IgD-negative memory B cell (primary cell): ENCODE data around the gene HK2. TPM values are rescaled to one million over a fixed set of nuclear protein-coding genes. Genes with fewer than 3 reads are reported as not detected.
"Not testable (repeated sequence)": the region's sequence is repeated elsewhere in the genome, so short reads cannot be mapped to it uniquely, and the experiment has no call there.

Source experiments
- H3K27ac Mint-ChIP-seq, 3 donors: one replicate each; pipeline ENCODE4 v1.8.0; 2020 to 2022; ENCODE audit warnings: mild to moderate bottlenecking in 3 of 3, mixed read lengths in 3 of 3, moderate library complexity in 1 of 3
- H3K27me3 Mint-ChIP-seq: one replicate; pipeline ENCODE4 v1.8.0; 2021; ENCODE audit warnings: mixed read lengths
- H3K36me3 Mint-ChIP-seq: one replicate; pipeline ENCODE4 v1.8.0; 2020; ENCODE audit warnings: mild to moderate bottlenecking, mixed read lengths
- H3K4me1 Mint-ChIP-seq, 3 donors: one replicate each; pipeline ENCODE4 v1.8.0; 2020 to 2022; ENCODE audit warnings: mixed read lengths in 3 of 3, mild to moderate bottlenecking in 1 of 3
- H3K4me3 Mint-ChIP-seq, 4 donors: one replicate each; pipeline ENCODE4 v1.8.0; 2020 to 2022; ENCODE audit warnings: mild to moderate bottlenecking in 4 of 4, mixed read lengths in 4 of 4, moderate library complexity in 3 of 4
- H3K9me3 Mint-ChIP-seq, 3 donors: one replicate each; pipeline ENCODE4 v1.8.0; 2020 to 2021; ENCODE audit warnings: mixed read lengths in 3 of 3, mild to moderate bottlenecking in 1 of 3
- polyA plus RNA-seq: library from polyadenylated mRNA; unstranded; fragments of 300-500 nt; fragmentation: Illumina TruSeq; gene quantifications from one replicate; pipeline ENCODE4 v1.2.3, GENCODE V29; 2021

Gene HK2
- polyA plus RNA-seq, 1 donor from 2014 or later: 4.3 TPM

- H3K4me1 Mint-ChIP-seq: peaks cover 5 to 10% (median 6%) of the 10 kb centered on the region in 3 donors
These were observed 11.0 kb upstream of the HK2 start for GRCh38 chr2:74822771-74823566.

GRCh38 chr2:74824679-74825078, 9.2 kb upstream of the HK2 start:
- no peaks in the 10 kb centered on the region for H3K36me3 Mint-ChIP-seq
- H3K27me3 Mint-ChIP-seq: no peaks in the 10 kb centered on the region
- H3K9me3 Mint-ChIP-seq: no peaks in the 10 kb centered on the region
- peak overlapping the region in 2 of 3 donors; percentile 2 to 16 for H3K27ac Mint-ChIP-seq
- H3K4me1 Mint-ChIP-seq: peaks cover 9 to 12% (median 10%) of the 10 kb centered on the region in 3 donors
- H3K4me3 Mint-ChIP-seq: no peak overlapping the region

More at GRCh38 chr2:74822771-74823566, 11.0 kb upstream of the HK2 start:
- Mint-ChIP-seq H3K9me3 (no peaks in the 10 kb centered on the region), H3K4me3 (no peak overlapping the region), H3K27me3 (no peaks in the 10 kb centered on the region), H3K36me3 (no peaks in the 10 kb centered on the region), H3K27ac (no peak overlapping the region)

- Mint-ChIP-seq H3K36me3 (no peaks in the 10 kb centered on the region), H3K27ac (no peak overlapping the region), H3K4me3 (no peak overlapping the region), H3K9me3 (no peaks in the 10 kb centered on the region), H3K27me3 (no peaks in the 10 kb centered on the region), H3K4me1 (peaks cover 10 to 16% (median 13%) of the 10 kb centered on the region in 3 donors)
These were observed 5.4 kb upstream of the HK2 start for GRCh38 chr2:74828543-74828942.

DNA sequence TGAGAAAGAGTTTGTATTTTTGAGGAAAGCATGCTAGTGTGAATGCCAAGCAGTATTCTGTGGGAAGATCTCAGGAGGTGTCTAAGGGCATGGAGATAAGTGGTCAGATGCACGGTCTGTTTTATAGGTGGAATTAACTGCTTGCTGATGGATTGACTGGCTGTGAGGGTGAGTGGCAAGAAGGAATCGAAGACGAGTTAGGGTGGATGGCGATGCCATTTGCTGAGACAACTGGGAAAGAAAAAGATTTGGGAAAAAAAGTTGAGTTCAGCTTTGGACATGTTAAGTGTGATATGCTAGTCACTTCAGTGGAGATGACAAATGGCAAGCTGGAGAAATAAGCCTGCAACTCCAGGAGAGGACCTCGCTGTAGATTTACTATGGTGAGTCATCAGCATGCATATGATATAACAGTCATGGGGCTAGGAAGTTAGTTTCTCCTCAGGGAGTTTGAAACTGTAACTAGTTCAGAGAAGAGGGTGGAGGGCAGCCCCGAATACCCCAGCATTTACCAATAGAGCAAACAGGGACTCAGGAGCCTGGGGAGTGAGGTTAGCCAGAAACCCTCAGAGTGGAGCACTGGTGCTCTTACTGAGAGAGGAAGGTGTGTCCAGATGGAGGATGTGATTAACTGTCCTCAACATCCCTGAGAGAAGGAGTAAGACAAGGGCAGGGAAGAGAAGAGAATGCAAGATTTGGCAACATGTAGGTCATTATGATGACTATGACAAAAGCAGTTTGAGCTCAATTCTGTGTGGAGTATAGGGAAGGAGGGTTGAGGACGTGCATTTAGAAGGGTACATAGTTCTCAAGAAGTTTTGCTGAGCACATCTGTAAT, 2.0 kb upstream of the HK2 start:
- H3K4me3 Mint-ChIP-seq: peak overlapping the region in 2 of 4 donors; percentile 20 to 43
- peaks cover 15 to 22% (median 18%) of the 10 kb centered on the region in 3 donors for H3K4me1 Mint-ChIP-seq
- no peaks in the 10 kb centered on the region for H3K9me3 Mint-ChIP-seq
- no peaks in the 10 kb centered on the region for H3K36me3 Mint-ChIP-seq
- no peaks in the 10 kb centered on the region for H3K27me3 Mint-ChIP-seq
- peak overlapping the region in 1 of 3 donors; percentile 16 for H3K27ac Mint-ChIP-seq

DNA sequence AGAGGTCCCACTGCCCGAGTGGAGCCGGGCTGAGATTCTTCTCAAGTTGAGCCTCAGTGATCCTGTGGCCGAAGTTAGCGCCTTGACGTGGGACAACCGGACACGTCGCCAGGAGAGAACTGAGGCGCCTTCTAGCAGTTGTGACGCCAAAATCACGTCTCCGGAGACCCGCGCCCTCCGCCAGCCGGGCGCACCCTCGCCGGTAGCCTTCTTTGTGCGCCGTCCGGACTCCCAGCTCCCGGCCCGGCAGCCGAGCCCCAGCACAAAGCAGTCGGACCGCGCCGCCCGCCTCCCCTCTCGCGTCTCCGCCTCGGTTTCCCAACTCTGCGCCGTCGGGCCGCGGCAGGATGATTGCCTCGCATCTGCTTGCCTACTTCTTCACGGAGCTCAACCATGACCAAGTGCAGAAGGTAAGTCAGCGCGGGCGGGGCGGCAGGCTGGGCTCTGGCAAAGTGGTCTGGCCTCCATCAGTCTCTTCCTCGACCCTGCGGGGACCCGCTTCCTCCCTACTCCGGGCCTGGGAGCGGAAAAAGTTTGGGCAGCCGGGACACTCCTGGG, 386 bp downstream of the HK2 start:
- peaks cover 21 to 23% (median 22%) of the 10 kb centered on the region in 3 donors for H3K4me1 Mint-ChIP-seq

GRCh38 chr2:74834792-74835755, 1.1 kb downstream of the HK2 start:
- Mint-ChIP-seq H3K9me3 (no peaks in the 10 kb centered on the region), H3K27ac (peak overlapping the region; percentile 85 to 94 (median 86)), H3K4me1 (peaks cover 22 to 23% (median 23%) of the 10 kb centered on the region in 3 donors), H3K4me3 (peak overlapping the region; percentile 92 to 99 (median 98)), H3K36me3 (no peaks in the 10 kb centered on the region), H3K27me3 (no peaks in the 10 kb centered on the region)

More for the DNA sequence above, 386 bp downstream of the HK2 start:
- not testable (repeated sequence) for H3K27me3 Mint-ChIP-seq, H3K9me3 Mint-ChIP-seq, H3K36me3 Mint-ChIP-seq
- Mint-ChIP-seq H3K4me3 (peak overlapping the region; percentile 92 to 99 (median 97)), H3K27ac (peak overlapping the region; percentile 85 to 94 (median 93))

GRCh38 chr2:74835831-74836674, 2.1 kb downstream of the HK2 start:
- no peaks in the 10 kb centered on the region for H3K9me3 Mint-ChIP-seq
- peaks cover 24 to 25% (median 24%) of the 10 kb centered on the region in 3 donors for H3K4me1 Mint-ChIP-seq
- no peaks in the 10 kb centered on the region for H3K36me3 Mint-ChIP-seq
- H3K27me3 Mint-ChIP-seq: no peaks in the 10 kb centered on the region
- H3K4me3 Mint-ChIP-seq: peak overlapping the region; percentile 92 to 99 (median 98)
- H3K27ac Mint-ChIP-seq: peak overlapping the region; percentile 55 to 86 (median 85)

- Mint-ChIP-seq H3K9me3 (no peaks in the 10 kb centered on the region), H3K36me3 (no peaks in the 10 kb centered on the region), H3K4me1 (peaks cover 24 to 26% (median 24%) of the 10 kb centered on the region in 3 donors), H3K27me3 (no peaks in the 10 kb centered on the region), H3K4me3 (peak overlapping the region in 3 of 4 donors; percentile 12 to 98 (median 98)), H3K27ac (peak overlapping the region in 2 of 3 donors; percentile 55 to 85)
These were observed 2.9 kb downstream of the HK2 start for GRCh38 chr2:74836675-74837401.

DNA sequence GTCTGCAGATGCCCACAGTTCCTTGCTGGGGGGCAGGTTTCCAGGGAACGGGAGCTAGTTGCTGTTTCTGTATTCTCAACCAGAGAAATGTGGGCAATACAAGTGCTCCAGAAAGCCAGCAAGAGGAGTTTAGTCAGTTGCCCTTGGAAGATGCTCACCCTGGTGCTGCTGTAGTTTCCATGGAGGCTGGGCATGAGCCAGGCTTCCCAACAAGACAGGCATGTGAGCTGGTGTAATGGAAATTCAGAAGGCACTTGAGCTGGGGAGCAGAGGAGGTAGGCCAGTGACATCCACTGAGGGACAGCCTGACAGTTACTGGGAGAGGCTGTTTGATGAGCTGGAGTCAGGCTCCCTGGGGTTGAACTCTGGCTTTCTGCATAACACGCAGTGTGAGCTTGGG, 7.7 kb downstream of the HK2 start:
- H3K9me3 Mint-ChIP-seq: no peaks in the 10 kb centered on the region
- no peaks in the 10 kb centered on the region for H3K27me3 Mint-ChIP-seq
- H3K36me3 Mint-ChIP-seq: no peaks in the 10 kb centered on the region
- peak overlapping the region in 1 of 3 donors; percentile 41 for H3K27ac Mint-ChIP-seq
- no peak overlapping the region for H3K4me3 Mint-ChIP-seq
- peaks cover 21 to 32% (median 31%) of the 10 kb centered on the region in 3 donors for H3K4me1 Mint-ChIP-seq

DNA sequence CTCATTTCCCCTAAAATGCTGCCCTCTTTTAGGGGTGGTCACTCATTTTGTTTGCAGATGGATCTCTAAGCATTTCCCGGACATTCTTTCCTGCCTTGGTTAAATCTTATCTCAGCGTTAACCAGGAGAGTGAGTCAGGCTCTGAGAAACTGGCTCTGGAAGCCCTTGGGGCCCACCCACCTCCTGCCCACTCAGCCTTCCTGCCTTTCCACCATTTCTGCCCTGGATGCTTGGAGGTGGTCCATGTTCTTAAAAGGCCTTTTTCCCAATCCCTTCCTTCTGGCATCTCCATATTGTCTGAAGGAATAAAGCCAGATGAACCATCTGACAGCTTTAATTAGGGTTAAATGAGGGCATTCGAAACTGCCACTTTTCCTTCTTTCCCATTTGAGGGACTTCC, 9.5 kb downstream of the HK2 start:
- H3K9me3 Mint-ChIP-seq: no peaks in the 10 kb centered on the region
- peak overlapping the region in 3 of 4 donors; percentile 13 to 83 (median 63) for H3K4me3 Mint-ChIP-seq
- peaks cover 19 to 35% (median 34%) of the 10 kb centered on the region in 3 donors for H3K4me1 Mint-ChIP-seq
- H3K27me3 Mint-ChIP-seq: no peaks in the 10 kb centered on the region
- peak overlapping the region in 1 of 3 donors; percentile 42 for H3K27ac Mint-ChIP-seq
- H3K36me3 Mint-ChIP-seq: no peaks in the 10 kb centered on the region

- peak overlapping the region in 3 of 4 donors; percentile 13 to 83 (median 63) for H3K4me3 Mint-ChIP-seq
- no peaks in the 10 kb centered on the region for H3K27me3 Mint-ChIP-seq
- H3K27ac Mint-ChIP-seq: peak overlapping the region; percentile 42 to 86 (median 48)
- peaks cover 16 to 39% (median 36%) of the 10 kb centered on the region in 3 donors for H3K4me1 Mint-ChIP-seq
- no peaks in the 10 kb centered on the region for H3K36me3 Mint-ChIP-seq
- no peaks in the 10 kb centered on the region for H3K9me3 Mint-ChIP-seq
These were observed 10.0 kb downstream of the HK2 start for GRCh38 chr2:74843899-74844298.

DNA sequence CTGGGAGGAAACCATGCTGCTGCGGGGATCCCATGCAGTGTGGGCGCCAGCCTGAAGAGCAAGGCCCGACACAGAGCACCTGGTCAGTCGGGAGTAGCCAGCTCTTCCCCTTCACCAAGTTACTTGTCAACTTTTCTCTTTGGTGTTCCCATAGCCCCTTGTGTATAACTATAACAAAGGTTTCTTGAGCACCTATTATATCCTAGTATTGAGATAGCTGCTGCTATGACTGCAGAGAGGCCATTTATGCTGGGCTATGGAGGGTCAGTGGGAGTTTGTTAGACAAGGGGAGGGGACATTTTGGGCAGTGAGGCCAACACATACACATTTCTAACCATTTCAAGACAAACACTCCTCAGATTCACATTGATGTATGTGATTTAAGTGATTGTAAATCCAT, 10.8 kb downstream of the HK2 start:
- H3K4me3 Mint-ChIP-seq: no peak overlapping the region
- H3K27me3 Mint-ChIP-seq: no peaks in the 10 kb centered on the region
- H3K4me1 Mint-ChIP-seq: peaks cover 23 to 48% (median 44%) of the 10 kb centered on the region in 3 donors
- peak overlapping the region in 2 of 3 donors; percentile 48 to 86 for H3K27ac Mint-ChIP-seq
- H3K9me3 Mint-ChIP-seq: no peaks in the 10 kb centered on the region
- no peaks in the 10 kb centered on the region for H3K36me3 Mint-ChIP-seq
